GM19193 (cell line): ENCODE measurements around the gene ADORA2B.

ENCODE experiments used
- POLR2A ChIP-seq: IDR thresholded peaks from 4 replicates; pipeline ENCODE4 v1.6.1; 2011; ENCODE audit not compliant: insufficient read depth, insufficient read length; ENCODE audit errors: extremely low read depth

The ADORA2B gene

GRCh38 chr17:15944759-15945526, at the start of gene ADORA2B:
Gene ADORA2B (plus strand): TSS chr17:15945130. CDS start chr17:15945249, 119 bp downstream.
- TF ChIP-seq POLR2A: no peak

DNA sequence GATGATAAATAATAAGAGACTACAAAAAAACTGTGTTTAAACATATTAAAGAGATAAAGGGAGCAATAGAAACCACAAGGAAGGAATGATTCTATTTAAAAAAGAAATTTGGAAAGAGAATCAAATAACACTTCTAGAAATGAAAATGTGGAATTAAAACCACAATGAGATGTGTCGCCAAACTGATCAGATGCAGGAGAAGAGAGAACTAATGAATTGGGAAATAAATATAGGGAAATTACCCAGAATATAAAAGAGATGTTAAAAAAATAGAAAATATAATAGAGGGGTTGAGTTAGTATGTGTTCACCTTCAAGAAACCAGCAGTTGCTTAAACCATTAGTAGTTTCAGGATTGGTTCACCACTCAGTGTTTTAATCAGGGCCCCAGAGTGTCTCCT, 48.7 kb upstream of the ADORA2B start:
- no peak for TF ChIP-seq POLR2A

DNA sequence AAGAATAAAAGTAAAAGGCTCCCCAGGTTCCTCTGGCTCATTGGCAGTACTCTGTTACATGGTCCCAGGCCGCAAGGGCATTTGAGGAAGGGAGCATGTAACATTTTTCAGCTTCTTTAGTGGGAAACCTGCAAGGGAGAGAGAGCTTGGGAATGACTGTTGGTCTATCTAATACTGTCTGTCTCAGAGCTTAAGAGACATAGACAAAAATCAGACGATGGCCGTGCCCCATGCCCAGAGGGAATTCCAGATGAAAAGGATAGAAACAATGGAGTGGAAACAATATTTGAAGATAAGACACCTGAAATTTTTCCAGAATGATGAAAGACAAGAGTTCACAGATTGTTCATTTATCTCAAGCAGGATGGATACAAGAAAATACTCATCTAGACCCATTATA, 48.1 kb upstream of the ADORA2B start:
- TF ChIP-seq POLR2A: no peak

- TF ChIP-seq POLR2A: no peak
Measured at GRCh38 chr17:15900871-15901270, 44.1 kb upstream of the ADORA2B start.

GRCh38 chr17:15907290-15907689, 37.6 kb upstream of the ADORA2B start:
- no peak for TF ChIP-seq POLR2A

DNA sequence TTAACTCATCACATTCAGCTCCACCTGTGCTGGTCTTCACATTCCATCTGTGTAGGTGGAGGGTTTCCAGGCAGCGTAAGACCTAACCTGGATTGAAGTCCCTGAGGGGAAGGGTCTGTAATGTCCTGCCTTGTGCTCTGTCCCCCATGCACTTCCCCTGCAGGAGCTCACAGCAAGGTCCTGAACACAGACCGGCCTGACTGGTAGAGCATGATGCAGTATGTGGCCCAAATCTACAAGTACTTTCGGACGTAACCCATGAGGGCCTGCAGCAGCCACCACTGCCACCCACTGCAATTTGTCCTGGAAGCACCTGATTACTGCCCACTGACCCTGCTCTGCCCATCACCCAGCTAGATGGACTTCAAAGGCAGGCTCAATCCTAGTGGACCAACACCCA, 36.6 kb upstream of the ADORA2B start:
- no peak for TF ChIP-seq POLR2A

- no peak for TF ChIP-seq POLR2A
Measured at GRCh38 chr17:15909481-15909991, 35.4 kb upstream of the ADORA2B start.

- no peak for TF ChIP-seq POLR2A
Measured at GRCh38 chr17:15910791-15911190, 34.1 kb upstream of the ADORA2B start.

- TF ChIP-seq POLR2A: no peak
Measured at GRCh38 chr17:15912416-15912955, 32.4 kb upstream of the ADORA2B start.

DNA sequence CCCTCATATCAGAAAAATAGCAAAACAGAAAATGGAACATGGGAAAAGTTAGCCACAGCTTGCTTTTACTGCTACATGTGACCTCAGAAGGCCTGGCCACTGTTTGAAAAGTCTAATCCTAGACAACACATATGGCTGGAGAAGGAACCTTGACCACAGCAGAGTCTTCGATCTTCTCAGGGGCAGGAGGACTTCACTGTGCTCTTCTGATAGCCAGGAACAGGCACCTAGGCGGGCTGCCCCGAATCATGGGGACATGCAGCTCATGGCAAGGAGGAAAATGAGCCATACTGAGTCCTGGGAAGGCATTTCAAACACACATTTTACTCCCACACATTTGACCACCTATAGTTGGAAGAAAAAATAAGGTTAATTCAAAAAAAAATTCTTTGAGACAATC, 31.1 kb upstream of the ADORA2B start:
- no peak for TF ChIP-seq POLR2A

GRCh38 chr17:15914400-15915170, 30.3 kb upstream of the ADORA2B start:
- no peak for TF ChIP-seq POLR2A

DNA sequence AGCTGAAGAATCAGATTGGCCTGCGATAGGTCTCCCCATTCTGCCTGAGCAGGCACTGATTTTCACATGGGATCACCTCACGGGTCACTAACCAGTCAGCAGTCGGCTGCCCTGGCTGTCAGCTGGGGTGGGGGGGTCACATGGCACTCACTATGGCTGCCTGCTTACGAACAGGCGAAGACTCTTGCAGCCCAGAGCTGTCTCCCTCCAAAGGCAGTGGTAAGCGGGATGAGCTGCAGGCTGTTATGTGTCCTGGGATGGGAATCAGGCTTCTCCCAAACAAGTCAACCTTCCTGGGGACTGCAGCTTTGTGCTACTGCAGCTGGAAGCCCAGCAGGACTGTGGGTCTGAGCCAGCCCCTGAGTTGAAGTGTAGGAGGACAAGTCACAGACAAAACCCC, 29.0 kb upstream of the ADORA2B start:
- TF ChIP-seq POLR2A: no peak

GRCh38 chr17:15917021-15917437, 27.9 kb upstream of the ADORA2B start:
- no peak for TF ChIP-seq POLR2A

DNA sequence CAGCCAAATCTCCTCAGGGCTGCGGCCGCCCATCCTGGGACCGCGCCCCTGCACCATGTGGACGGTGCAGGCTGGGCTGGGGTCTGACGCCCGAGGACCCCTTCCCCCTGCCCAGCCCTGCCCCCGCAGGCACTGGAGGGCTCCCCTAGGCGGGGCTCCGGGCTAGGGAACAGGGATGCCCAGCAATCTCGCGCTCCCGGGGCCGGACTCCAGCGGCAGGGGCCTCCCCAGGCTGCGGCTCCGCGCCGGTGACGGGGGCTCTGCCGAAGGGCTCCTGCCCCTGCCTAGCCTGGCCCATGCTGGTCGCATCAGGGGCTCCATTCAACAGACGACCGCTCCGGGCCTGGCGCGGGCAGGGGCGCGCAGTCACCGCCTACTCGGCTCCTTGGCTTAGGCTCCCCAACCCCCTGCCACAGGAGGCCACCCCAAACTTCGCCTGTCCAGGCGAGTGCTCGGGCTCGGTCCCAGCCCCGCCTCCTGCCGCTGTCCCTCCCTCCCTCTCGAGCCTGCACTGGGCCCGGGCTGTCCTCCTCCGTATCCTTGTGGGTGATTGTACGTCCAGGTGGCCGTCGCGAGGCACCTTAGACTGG, 27.4 kb upstream of the ADORA2B start:
- no peak for TF ChIP-seq POLR2A

- no peak for TF ChIP-seq POLR2A
Measured at GRCh38 chr17:15918261-15918660, 26.7 kb upstream of the ADORA2B start.
